Measurements from ENCODE around the gene MGAT5. TPM values are rescaled to one million over a fixed set of nuclear protein-coding genes. Genes with fewer than 3 reads are reported as not detected.
A peak's percentile ranks its signal among the peaks of the same experiment; 100 is the strongest.

Gene MGAT5
- total RNA-seq, 6 experiments from 2014 or later = 4.5 to 16.0 (median 10.0) TPM

GRCh38 chr2:134405611-134406081, 151.8 kb downstream of the MGAT5 start:
- TF ChIP-seq CTCF (IDR thresholded peaks at IDR 0.05) (no peak), POLR2A (IDR thresholded peaks at IDR 0.05) (no peak)
- 92% methylated on average over 2 of the region's 3 CpGs for WGBS (ENCODE audit: insufficient coverage, low coverage, low lambda C conversion rate, missing lambda C conversion rate)
- DNase-seq (no peak), ATAC-seq (no peak)
- Histone ChIP-seq H3K9me3 (no peaks in the 10 kb centered on the region), H3K4me1 (peaks cover 0 to 28% (median 13%) of the 10 kb centered on the region in 4 donors), H3K27me3 (no peaks in the 10 kb centered on the region), H3K27ac (no peak overlapping the region), H3K36me3 (no peaks in the 10 kb centered on the region), H3K4me3 (no peak overlapping the region)
- intact Hi-C loops (cut with DNase I) = no loop called here

- Histone ChIP-seq H3K36me3 (no peaks in the 10 kb centered on the region), H3K4me3 (no peak overlapping the region), H3K9me3 (no peaks in the 10 kb centered on the region), H3K27ac (no peak overlapping the region), H3K27me3 (no peaks in the 10 kb centered on the region), H3K4me1 (peaks cover 0 to 22% (median 10%) of the 10 kb centered on the region in 4 donors)
- 91% methylated on average over 5 of the region's 5 CpGs for WGBS (ENCODE audit: insufficient coverage, low coverage, low lambda C conversion rate, missing lambda C conversion rate)
- intact Hi-C loops (cut with DNase I) = no loop called here
- ATAC-seq (peak in 1 of 4 donors; percentile 24), DNase-seq (no peak)
- no peak for TF ChIP-seq POLR2A (IDR thresholded peaks at IDR 0.05)
- no peak for TF ChIP-seq CTCF (IDR thresholded peaks at IDR 0.05)
Observed at GRCh38 chr2:134406311-134406710, 152.4 kb downstream of the MGAT5 start.

DNA sequence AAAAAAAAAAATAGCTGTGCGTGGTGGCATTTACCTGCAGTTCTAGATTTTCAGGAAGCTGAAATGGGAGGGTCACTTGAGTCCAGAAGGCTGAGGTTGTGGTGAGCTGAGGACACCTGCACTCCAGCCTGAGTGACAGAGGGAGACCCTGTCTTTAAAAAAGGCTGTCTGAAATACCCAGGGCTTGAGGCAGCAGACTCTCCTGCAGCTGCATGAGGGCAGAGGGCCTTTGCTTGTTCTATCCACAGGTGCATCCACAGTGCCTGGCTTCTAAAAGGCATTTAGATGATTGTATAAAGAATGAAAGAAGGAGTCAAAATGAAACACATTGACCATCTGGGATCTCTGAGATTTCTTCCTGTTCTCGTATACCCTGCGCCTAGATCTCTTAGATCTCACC, 152.9 kb downstream of the MGAT5 start:
- no peak for DNase-seq
- Histone ChIP-seq H3K27me3 (no peaks in the 10 kb centered on the region), H3K4me1 (peaks cover 0 to 22% (median 9%) of the 10 kb centered on the region in 4 donors), H3K9me3 (no peaks in the 10 kb centered on the region), H3K27ac (no peak overlapping the region), H3K4me3 (no peak overlapping the region), H3K36me3 (no peaks in the 10 kb centered on the region)
- 92% methylated on average over 3 of the region's 3 CpGs for WGBS (ENCODE audit: insufficient coverage, low coverage, low lambda C conversion rate, missing lambda C conversion rate)
- no peak for ATAC-seq
- intact Hi-C loops (cut with DNase I) = no loop called here
- TF ChIP-seq CTCF (IDR thresholded peaks at IDR 0.05) = no peak

- DNase-seq (no peak), ATAC-seq (no peak)
- Histone ChIP-seq H3K27me3 (no peaks in the 10 kb centered on the region), H3K4me3 (no peak overlapping the region), H3K4me1 (peaks cover 0 to 21% (median 7%) of the 10 kb centered on the region in 4 donors), H3K36me3 (no peaks in the 10 kb centered on the region), H3K27ac (no peak overlapping the region), H3K9me3 (no peaks in the 10 kb centered on the region)
- WGBS (ENCODE audit: insufficient coverage, low coverage, low lambda C conversion rate, missing lambda C conversion rate) = 85% methylated on average over 4 of the region's 4 CpGs
- intact Hi-C loops (cut with DNase I) = no loop called here
- TF ChIP-seq POLR2A (IDR thresholded peaks at IDR 0.05) (no peak), CTCF (IDR thresholded peaks at IDR 0.05) (no peak)
Observed at GRCh38 chr2:134407154-134407890, 153.4 kb downstream of the MGAT5 start.
